Uterus (tissue), 2 donors: ENCODE data around the gene SNAPC2.

Experiments
- CTCF ChIP-seq, 4 experiments: fragments of 200-600 bp in 2 of 4; fragments of 450-650 bp in 2 of 4; sonication (generic) in 2 of 4; IDR thresholded peaks; one replicate each; pipeline ENCODE4 v1.5.1; 2016 to 2019; ENCODE audit warnings: antibody characterized with exemption in 4 of 4, mild to moderate bottlenecking in 2 of 4, moderate library complexity in 1 of 4
- POLR2A ChIP-seq, 2 donors: fragments of 450-650 bp; IDR thresholded peaks; one replicate each; pipeline ENCODE4 v1.6.1; 2016; ENCODE audit warnings: antibody characterized with exemption in 2 of 2, mild to moderate bottlenecking in 1 of 2, moderate library complexity in 1 of 2

- TF ChIP-seq CTCF (IDR thresholded peaks at IDR 0.05) (no peak), POLR2A (IDR thresholded peaks at IDR 0.05) (no peak)
Measured at GRCh38 chr19:7907544-7907943, 12.6 kb upstream of the SNAPC2 start.
